Karpas-422 (cell line): ENCODE results near the gene ANKRD6. TPM values are rescaled to one million over a fixed set of nuclear protein-coding genes. Genes with fewer than 3 reads are reported as not detected.

ENCODE experiments used
- small RNA-seq: library from RNA; depleted of rRNA; stranded (forward); fragments of <200 nt; gene quantifications from one replicate; pipeline ENCODE3, GENCODE V24; 2014
- total RNA-seq: library from RNA; depleted of rRNA; stranded (reverse); fragments of >200 nt; shearing (Covaris generic); gene quantifications from 2 replicates; pipeline ENCODE4 v1.2.3, GENCODE V29; 2014; ENCODE audit warnings: low replicate concordance; rRNA removed

Gene ANKRD6
- total RNA-seq, 1 experiment from 2014 or later: not detected

Small RNAs within 50 kb of the gene (small RNA-seq; reads per million reads assigned to genes)
- gene RN7SL11P: not detected

Other genes starting within 250 kb of the ANKRD6 start
- not detected in 2 replicates for gene GABRR1, start 215.8 kb upstream of the ANKRD6 start, total RNA-seq
- gene GABRR2, start 117.9 kb upstream of the ANKRD6 start, total RNA-seq: 0.11 and 0.22 TPM in 2 replicates
- 30.4 and 48.0 TPM in 2 replicates for gene UBE2J1, start 80.4 kb upstream of the ANKRD6 start, total RNA-seq
- gene RRAGD, start 20.9 kb upstream of the ANKRD6 start, total RNA-seq: 0.41 and 0.65 TPM in 2 replicates
- 13.7 and 23.9 TPM in 2 replicates for gene LYRM2, start 205.6 kb downstream of the ANKRD6 start, total RNA-seq